Psoas muscle (tissue), 8 donors: ENCODE results near the gene COL5A1. TPM values are rescaled to one million over a fixed set of nuclear protein-coding genes. Genes with fewer than 3 reads are reported as not detected.
A peak's percentile ranks its signal among the peaks of the same experiment; 100 is the strongest.

Experiments
- ATAC-seq, 4 donors: fragments of 200-7000 bp; cut with Tn5 transposase; one replicate each; pipeline ENCODE4 v1.9.1; 2020; ENCODE audit warnings: moderate library complexity in 3 of 4, mild to moderate bottlenecking in 2 of 4
- DNase-seq, 2 donors: peaks; one replicate each; pipeline ENCODE4 v3.0.0-alpha.2; 2020
- H3K27ac ChIP-seq: fragments of 200-600 bp; one replicate; pipeline ENCODE4 v1.8.0; 2022
- H3K27me3 ChIP-seq, 3 donors: fragments of 200-600 bp in 1 of 3; one replicate each; pipeline versions ENCODE4 v1.6.1 to v1.8.0; 2013 to 2022; ENCODE audit warnings: low read length in 2 of 3, mild to moderate bottlenecking in 2 of 3, moderate library complexity in 1 of 3; ENCODE audit not compliant: insufficient read depth in 3 of 3
- H3K36me3 ChIP-seq, 2 donors: fragments of 200-600 bp in 1 of 2; one replicate each; pipeline versions ENCODE4 v1.6.1 to v1.8.0; 2013 to 2022; ENCODE audit warnings: low read depth in 1 of 2, mild to moderate bottlenecking in 1 of 2, moderate library complexity in 1 of 2; ENCODE audit not compliant: insufficient read depth in 1 of 2
- H3K4me1 ChIP-seq: fragments of 200-600 bp; one replicate; pipeline ENCODE4 v1.8.0; 2022
- H3K4me3 ChIP-seq: fragments of 200-600 bp; one replicate; pipeline ENCODE4 v1.8.0; 2022; ENCODE audit warnings: mild to moderate bottlenecking
- H3K9me3 ChIP-seq: fragments of 200-600 bp; one replicate; pipeline ENCODE4 v1.8.0; 2022
- CTCF ChIP-seq: fragments of 200-600 bp; IDR thresholded peaks from one replicate; pipeline ENCODE4 v1.8.0; 2022; ENCODE audit warnings: antibody characterized with exemption
- WGBS, 3 donors: extraction: QIAGEN DNeasy Blood & Tissue Kit; methylation state at CpG; one replicate each; pipeline versions ENCODE4 v1.1.6 to v1.1.7; 2013; 5-methylcytosine and 5-hydroxymethylcytosine counted together
- intact Hi-C, 2 donors: fragments of 100-400 bp; cut with DNase I; formaldehyde crosslinking; loops; one replicate each; pipeline versions ENCODE4 v1.11.0 to v1.14.2; 2022
- polyA plus RNA-seq, 3 donors: library from polyadenylated mRNA; stranded (reverse); fragments of 200-250 nt; gene quantifications; one replicate each; pipeline ENCODE4 v1.2.3, GENCODE V29; 2013
- total RNA-seq, 4 donors: library from RNA; stranded (reverse); fragmentation: NEBNext Ultra II Directional in 2 of 4; extraction: Animal tissue kit (Norgen Biotek cat#: 25700) in 2 of 4; gene quantifications; one replicate each; pipeline versions ENCODE4 v1.2.1 to v1.2.4, GENCODE V29; 2021 to 2023
- donor health status: healthy with polysubstance abuse.
- donor health status: DM: no; HTN: no; CAD: no; lungs with moderate emphysema.
- donor health status: Bipolar disorder and iron deficiency.
- donor health status: healthy.
- donor health status: DM: yes; HTN: yes; CAD: no.
- donor health status: DM: no; HTN: no; CAD: no.
- donor health status: DM: no; HTN: no; CAD: no.
- donor health status: DM: yes; HTN: yes; CAD: no.

Gene COL5A1
- total and polyA plus RNA-seq, 7 donors, result 1.7 to 11.3 (median 3.4) TPM

- H3K27ac ChIP-seq, result no peak overlapping the region
- no peaks in the 10 kb centered on the region for H3K4me1 ChIP-seq
- no peak for TF ChIP-seq CTCF
- no peak for ATAC-seq
- peaks cover 0 to 53% (median 12%) of the 10 kb centered on the region in 3 donors for H3K27me3 ChIP-seq
- 85 to 92% (median 87%) methylated on average over 13 of the region's 13 CpGs for WGBS, 3 donors
- H3K9me3 ChIP-seq, result no peaks in the 10 kb centered on the region
- H3K36me3 ChIP-seq, result no peaks in the 10 kb centered on the region
- DNase-seq, result peak; percentile 4 to 42
- intact Hi-C loops, result loop anchor here in 1 of 2 donors (10.0 kb wide), 1 partner anchor 164 kb away; no protein-coding TSS in a partner anchor
- no peak overlapping the region for H3K4me3 ChIP-seq
These were observed 3.0 kb upstream of the COL5A1 start for GRCh38 chr9:134638502-134639090.

- Histone ChIP-seq H3K36me3 (no peaks in the 10 kb centered on the region), H3K4me1 (no peaks in the 10 kb centered on the region), H3K27ac (no peak overlapping the region), H3K4me3 (no peak overlapping the region), H3K27me3 (peaks cover 0 to 57% (median 15%) of the 10 kb centered on the region in 3 donors), H3K9me3 (no peaks in the 10 kb centered on the region)
- intact Hi-C loops, result loop anchor here in 1 of 2 donors (10.0 kb wide), 2 partner anchors 165 to 185 kb away; no protein-coding TSS in a partner anchor
- ATAC-seq, result no peak
- WGBS, 3 donors, result 90 to 98% (median 91%) methylated on average over 5 of the region's 5 CpGs
- no peak for DNase-seq
- TF ChIP-seq CTCF, result no peak
These were observed 1.6 kb upstream of the COL5A1 start for GRCh38 chr9:134639994-134640393.

- Histone ChIP-seq H3K4me1 (no peaks in the 10 kb centered on the region), H3K4me3 (peak overlapping the region; percentile 64), H3K27me3 (peaks cover 0 to 61% (median 15%) of the 10 kb centered on the region in 3 donors), H3K9me3 (no peaks in the 10 kb centered on the region), H3K27ac (peak overlapping the region; percentile 25), H3K36me3 (no peaks in the 10 kb centered on the region)
- DNase-seq (no peak), ATAC-seq (no peak)
- WGBS, 3 donors, result 33 to 38% (median 35%) methylated on average over 13 to 14 of the region's 14 CpGs
- no peak for TF ChIP-seq CTCF
- intact Hi-C loops, result loop anchor here in 1 of 2 donors (10.0 kb wide), 1 partner anchor 186 kb away; no protein-coding TSS in a partner anchor
These were observed 964 bp upstream of the COL5A1 start for GRCh38 chr9:134640506-134641172.

- ATAC-seq, result no peak
These were observed 384 bp downstream of the COL5A1 start for GRCh38 chr9:134641990-134642384.

More at GRCh38 chr9:134641990-134642384, 384 bp downstream of the COL5A1 start:
- no peak for TF ChIP-seq CTCF
- intact Hi-C loops, result loop anchor here in 1 of 2 donors (10.0 kb wide), 1 partner anchor 187 kb away; no protein-coding TSS in a partner anchor
- DNase-seq, result no peak
- Histone ChIP-seq H3K36me3 (no peaks in the 10 kb centered on the region), H3K27ac (peak overlapping the region; percentile 25), H3K4me3 (peak overlapping the region; percentile 64), H3K4me1 (no peaks in the 10 kb centered on the region), H3K27me3 (peaks cover 0 to 73% (median 15%) of the 10 kb centered on the region in 3 donors), H3K9me3 (no peaks in the 10 kb centered on the region)
- WGBS, 3 donors, result 0 to 1% (median 1%) methylated on average over 8 to 58 of the region's 58 CpGs
